A172 (cell line): ENCODE measurements around the gene DTX3. TPM values are rescaled to one million over a fixed set of nuclear protein-coding genes. Genes with fewer than 3 reads are reported as not detected.
A peak's percentile ranks its signal among the peaks of the same experiment; 100 is the strongest.
"Not testable (repeated sequence)": the region's sequence is repeated elsewhere in the genome, so short reads cannot be mapped to it uniquely, and the experiment has no call there.

Source experiments
- DNase-seq: peaks from one replicate; pipeline ENCODE4 v3.0.0-alpha.2; 2015; ENCODE audit warnings: low spot score
- total RNA-seq: library from RNA; depleted of rRNA; stranded (reverse); fragments of >200 nt; shearing (Covaris generic); gene quantifications from 2 replicates; pipeline ENCODE4 v1.2.3, GENCODE V29; 2014

Gene DTX3
- total RNA-seq, 1 experiment from 2014 or later = 13.6 TPM

DNA sequence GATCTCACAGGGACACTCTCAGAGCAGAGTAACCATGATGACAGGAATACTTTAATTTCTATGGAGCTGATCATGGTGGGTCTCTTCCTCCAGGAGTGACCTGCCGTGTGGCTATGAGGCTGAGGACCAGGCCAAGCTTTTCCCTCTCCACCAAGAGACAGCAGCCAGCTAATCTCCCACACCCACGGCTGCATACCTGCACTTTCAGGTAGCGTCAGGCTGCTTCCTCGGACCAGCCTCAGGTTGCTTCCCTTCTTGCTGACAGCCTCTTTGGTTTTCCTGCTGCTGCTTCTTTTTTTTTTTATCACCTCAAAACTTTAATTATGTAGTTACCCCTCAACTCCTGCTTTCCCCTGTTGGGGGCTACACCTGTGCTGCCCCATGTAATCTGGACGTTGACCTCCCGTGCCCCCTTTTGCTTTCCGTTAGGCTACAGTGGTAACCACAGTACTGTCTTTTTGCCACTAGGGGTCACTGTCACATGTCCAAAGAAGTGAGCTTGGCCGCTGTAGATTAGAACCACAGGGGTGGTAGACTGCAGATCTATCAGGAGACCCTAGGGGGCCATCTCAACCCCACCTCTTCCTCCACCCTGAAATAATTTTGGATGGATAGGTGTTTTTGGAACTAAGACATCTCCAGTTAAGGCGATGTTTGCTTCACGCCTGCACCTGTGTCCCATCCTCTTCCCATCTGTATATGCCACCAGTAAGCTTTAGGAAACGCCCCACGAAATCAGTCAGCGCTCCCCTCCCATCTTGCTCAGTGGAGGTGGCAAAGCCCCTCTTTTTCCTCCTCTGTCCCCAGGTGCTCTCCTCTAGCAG is 21.4 kb upstream of the DTX3 start:
- DNase-seq = peak; percentile 66

DNA sequence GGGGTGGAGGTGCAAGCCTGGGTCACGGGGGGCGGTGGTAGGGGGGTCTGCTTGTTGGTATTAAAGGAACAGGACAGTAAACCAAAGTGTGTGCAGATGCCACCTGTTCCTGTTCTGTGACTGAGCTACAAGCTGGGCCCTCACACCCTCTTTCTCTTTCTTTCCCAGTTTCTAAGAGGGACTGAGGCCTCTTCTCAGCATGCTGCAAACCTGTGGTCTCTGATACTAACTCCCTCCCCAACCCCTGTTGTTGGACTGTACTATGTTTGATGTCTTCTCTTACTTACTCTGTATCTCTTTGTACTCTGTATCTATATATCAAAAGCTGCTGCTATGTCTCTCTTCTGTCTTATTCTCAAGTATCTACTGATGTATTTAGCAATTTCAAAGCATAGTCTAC is 20.6 kb upstream of the DTX3 start:
- DNase-seq = no peak

DNA sequence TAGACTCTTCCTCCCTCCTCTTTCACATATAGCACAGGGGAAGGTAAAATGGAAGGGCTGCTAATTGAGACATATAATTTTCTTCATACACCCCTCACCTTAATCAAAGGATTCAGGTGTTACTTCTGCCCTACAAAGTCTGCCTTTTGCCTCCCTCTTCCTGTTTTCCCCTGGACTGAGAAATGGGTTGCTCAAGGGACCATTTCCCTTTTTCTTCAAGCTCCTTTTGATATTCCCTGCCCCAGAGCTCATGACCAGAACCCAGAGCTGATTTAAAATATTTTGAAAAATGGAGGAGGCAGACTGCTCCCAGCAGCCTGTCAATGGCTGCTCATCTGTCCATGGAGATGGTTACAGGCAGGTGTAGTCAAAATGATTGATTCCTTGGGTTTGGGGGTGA is 19.9 kb upstream of the DTX3 start:
- DNase-seq = no peak

DNA sequence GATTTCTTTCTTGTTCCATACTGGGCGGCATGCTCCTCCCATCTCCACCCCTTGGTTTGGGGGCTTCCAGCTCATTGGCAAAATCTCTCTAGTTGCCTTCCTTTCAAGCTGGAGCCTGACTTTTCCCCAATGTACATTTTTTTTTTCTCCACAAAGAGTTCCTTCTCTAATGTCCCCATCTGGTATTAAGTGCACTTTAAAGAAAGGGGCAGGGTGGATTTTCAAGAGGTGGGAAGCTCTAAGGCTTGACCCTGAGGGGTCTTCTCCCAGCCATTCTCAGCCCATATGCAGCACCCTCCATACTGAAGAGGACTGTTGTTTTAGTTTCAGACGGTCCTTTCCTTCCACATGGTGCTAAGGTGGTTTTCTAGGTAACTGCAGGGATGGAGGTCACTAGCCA is 19.5 kb upstream of the DTX3 start:
- no peak for DNase-seq

DNA sequence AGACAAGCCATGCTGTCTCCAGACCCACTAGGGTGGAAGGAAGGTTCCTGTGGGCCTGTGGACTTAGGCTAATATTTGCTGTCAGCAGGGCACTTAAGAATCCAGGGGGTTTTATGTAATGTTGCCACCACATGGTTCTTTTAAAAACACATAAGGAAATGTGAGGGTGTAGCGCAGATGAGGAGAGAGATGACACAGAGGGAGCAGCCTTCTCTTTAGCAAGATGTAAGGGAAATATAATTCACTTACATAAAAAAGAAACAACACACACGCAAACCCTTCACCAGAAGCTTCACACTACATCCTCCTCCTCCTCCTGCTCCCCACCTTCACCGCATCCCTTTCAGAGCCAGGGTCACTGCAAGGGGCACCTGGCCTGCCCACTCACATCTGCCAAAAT is 18.5 kb upstream of the DTX3 start:
- DNase-seq = no peak

DNA sequence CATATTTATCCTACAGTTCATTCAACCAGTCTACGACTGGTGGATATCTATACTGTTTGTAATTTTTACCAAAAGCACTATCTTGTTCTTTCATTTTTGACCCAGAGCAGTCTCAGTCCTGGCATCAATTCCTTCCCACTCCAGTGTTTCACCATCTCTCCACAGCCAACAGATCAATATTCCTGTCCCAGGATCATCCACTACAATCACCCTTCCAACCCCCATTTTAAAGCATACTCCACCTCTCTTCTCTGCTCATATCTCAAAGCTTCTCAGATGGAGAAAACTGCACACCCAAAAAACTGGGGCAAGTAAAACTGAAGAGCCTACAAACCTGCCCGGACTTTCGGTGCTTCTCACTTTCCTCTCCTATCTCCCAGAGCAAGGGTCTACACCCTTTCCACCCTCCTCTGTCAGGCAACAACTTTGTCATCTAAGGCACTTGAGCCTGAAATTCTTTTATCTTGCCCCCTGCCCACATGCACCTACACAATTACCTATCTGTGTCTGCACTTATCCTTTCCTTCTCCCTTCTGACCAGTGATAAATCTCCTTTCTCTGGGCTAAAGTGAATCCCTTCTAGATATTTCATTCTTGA is 17.7 kb upstream of the DTX3 start:
- no peak for DNase-seq

DNA sequence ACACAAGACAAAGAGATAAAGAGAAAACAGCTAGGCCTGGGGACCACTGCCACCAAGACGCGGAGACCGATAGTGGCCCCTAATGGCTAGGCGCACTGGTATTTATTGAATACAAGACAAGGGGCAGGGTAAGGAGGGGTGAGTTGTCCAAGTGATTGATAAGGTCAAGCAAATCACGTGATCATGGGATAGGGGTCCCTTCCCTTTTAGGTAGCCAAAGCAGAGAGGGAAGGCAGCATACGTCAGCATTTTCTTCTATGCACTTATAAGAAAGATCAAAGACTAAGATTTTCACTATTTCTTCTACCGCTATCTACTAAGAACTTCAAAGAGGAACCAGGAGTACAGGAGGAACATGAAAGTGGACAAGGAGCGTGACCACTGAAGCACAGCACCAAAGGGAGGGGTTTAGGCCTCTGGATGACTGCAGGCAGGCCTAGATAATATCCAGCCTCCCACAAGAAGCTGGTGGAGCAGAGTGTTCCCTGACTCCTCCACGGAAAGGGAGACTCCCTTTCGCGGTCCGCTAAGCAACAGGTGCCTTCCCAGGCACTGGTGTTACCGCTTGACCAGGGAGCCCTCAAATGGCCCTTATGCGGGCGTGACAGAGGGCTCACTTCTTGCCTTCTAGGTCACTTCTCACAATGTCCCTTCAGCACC is 15.5 kb upstream of the DTX3 start:
- not testable (repeated sequence) for DNase-seq

DNA sequence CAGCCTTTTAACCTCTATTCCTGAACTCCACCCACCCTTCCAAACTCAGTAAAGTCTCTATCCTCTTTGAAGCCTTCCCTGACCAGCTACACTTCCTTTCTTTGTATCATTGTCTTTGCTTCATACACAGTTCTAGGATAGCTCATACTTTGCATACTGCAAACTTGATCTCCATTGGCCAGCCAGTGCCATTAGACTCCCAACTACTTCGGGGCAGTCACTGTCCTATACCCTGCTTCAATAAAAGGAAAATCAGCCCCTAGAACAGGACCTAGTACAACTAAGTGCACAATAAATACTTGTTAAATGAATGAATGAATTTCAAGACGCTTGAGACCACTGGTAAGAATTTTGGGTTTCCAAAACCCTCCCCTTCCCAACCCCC is 14.2 kb upstream of the DTX3 start:
- no peak for DNase-seq

DNA sequence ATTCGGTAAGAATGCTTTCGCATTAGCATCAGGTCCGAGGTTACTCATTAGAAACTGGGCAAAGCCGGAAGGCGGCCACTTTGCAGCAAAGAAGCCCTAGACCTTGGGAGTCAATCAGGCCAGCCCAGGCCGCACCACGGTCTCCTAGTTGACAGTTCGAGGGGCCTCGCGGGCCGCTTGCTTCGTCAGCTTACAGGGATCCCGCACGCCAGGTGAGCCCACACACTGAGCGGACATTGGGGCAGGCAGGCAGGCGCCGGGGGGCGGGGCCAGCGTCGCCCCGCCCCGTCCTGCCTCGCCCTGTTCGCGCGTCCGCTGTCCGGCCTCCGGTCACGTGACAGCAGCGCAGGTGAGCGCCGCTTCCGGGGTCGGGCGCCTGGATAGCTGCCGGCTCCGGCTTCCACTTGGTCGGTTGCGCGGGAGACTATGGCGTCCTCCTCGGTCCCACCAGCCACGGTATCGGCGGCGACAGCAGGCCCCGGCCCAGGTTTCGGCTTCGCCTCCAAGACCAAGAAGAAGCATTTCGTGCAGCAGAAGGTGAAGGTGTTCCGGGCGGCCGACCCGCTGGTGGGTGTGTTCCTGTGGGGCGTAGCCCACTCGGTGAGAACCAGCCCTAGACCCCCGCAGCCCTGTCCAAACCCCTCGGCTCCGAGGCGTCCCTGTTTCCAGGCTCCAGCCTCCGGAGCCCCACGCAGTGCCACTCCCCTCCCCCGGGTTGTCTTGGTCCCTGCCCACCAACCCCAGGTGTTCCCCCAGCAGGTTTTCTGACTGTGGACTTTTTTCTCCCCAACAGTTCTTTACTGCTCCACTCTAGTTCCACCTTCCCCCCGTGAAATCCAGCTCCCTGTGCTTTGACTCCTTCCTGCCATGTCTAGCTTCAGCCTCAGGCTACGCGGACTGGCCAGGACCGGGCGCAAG is 13.5 kb upstream of the DTX3 start, which contains the start of gene PIP4K2C:
Gene PIP4K2C (plus strand): TSS at position 329 of the 918 bp plus-strand sequence. CDS start 98 bp downstream, at position 427.
- peak; percentile 62 for DNase-seq

DNA sequence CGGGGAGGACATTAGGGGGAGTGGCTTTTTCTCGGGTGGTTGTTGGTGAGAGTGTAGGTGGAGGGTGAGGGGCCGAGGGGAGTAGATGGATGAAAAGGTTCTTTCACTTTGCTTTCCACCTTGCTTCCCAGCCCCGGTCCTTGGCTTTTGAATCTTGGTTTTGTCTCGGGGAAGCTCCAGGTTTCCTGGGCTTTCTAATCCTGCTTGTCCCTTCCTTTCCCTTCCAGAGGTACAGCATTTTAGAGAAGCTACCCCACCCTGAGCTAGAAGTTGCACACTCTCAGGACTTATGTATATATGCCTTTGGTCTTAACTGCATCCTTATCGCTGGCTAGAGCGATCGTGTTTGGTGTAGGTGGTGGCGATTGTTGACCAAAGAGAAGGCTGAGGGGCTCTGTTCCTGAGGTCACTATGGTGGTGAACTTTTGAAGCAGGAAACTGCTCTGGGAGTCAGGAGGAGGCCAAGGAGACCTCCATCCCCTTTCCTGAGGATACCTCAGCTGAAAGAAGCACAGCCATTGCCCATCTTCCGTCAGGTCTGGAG is 12.8 kb upstream of the DTX3 start:
- no peak for DNase-seq

DNA sequence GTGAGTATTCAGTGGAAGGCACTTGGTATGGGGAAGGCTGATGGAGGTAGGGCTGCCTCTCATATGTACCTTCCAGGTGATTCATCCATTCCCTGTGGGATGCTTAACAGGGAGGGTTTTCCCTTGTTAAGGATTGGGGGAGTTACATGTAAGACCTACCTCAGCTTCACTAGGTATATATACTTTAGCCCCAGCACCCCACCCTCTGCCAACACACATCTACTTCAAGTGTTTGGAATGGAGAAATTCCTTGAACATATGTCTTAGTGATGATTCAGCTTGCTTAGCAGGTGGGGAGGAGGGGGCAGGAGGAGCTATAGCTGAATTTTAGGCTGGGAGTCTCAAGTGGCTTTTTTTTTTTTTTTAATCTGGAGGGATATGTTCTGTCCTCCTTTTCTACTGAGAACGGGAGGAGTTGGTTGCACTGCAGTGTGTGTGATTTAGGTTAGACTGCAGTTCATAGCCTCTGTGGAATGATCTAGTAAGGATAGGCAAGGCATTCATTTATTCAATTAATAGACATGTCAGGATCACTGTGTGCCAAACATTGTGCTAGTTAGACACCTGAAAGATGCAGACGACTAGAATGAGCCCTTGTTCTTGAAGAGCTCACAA is 12.0 kb upstream of the DTX3 start:
- DNase-seq = no peak

DNA sequence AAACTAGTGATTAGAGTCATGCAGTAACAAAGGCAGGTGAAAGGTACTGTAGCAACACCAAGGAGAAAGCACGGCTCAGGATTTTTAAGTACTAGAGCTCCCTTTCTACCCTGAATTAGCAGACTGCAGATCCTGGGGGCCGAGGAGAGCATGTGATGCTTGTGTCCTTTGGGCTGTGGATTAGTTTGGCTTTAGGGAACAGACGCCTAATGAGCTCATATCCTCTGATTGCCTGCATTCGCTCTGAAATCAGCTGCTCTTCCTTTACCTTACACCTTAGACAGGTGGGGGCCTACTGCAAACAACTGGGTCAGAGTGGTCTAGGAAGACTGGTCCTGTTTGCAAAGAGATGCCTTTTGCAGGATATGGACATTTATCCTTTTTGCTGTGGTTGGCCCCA is 11.4 kb upstream of the DTX3 start:
- DNase-seq = no peak

DNA sequence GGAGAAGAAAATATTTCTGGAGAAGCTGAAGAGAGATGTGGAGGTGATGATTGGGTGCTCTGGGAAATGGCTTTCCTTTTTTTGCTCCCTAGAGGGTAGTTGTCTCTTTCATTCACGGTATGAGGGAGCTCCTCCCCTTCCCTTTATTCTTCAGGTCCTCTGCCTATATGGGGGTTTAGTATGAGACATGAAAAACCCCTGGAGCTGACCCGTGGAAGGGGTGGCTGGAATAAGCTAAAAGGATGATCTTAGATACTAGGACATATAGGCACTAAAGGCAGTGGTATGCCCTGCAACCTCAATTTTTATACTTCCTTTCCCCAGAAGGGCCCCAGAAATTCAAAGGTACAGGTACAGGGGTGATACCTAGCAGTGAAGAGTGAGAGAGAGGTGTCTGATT is 4.2 kb upstream of the DTX3 start:
- DNase-seq = no peak

DNA sequence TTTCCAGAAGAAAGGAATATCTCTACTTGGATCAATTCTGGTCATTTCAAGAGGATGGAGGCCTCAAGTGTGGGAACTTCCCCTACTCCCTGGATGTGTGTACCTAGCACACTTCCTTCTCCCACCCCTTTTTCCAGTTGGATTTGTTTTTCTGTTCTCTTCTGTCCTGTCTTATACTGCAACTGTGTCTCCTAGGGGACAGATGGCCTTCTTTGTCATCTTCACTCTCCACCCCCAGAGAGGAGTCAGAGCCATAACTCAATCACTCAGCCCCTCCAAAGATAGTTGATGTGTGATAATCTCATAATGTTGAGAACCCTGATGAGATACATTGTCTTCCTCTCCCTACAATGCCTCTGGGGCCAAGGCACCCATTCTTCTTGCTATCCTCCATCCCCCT is 2.1 kb upstream of the DTX3 start:
- DNase-seq = no peak

DNA sequence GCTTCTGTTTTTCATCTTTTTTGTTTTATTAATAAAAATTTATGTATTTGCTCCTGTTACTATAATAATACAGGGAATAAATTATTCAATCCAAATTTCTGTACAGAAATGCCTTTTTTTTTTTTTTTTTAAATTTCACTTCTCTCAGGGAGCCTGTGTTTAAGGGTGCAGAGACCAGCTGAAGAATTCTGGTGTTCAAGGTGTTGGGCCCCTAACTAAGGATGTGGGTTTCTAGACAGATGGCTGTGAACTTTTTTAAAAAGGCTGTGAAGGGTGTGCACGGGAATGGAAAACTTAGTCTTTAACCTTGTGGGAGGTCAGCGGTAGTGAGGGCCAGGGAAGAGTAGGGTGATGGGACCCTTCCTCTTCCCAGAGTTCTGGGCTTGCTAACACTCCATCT is 1.3 kb upstream of the DTX3 start:
- DNase-seq = no peak

DNA sequence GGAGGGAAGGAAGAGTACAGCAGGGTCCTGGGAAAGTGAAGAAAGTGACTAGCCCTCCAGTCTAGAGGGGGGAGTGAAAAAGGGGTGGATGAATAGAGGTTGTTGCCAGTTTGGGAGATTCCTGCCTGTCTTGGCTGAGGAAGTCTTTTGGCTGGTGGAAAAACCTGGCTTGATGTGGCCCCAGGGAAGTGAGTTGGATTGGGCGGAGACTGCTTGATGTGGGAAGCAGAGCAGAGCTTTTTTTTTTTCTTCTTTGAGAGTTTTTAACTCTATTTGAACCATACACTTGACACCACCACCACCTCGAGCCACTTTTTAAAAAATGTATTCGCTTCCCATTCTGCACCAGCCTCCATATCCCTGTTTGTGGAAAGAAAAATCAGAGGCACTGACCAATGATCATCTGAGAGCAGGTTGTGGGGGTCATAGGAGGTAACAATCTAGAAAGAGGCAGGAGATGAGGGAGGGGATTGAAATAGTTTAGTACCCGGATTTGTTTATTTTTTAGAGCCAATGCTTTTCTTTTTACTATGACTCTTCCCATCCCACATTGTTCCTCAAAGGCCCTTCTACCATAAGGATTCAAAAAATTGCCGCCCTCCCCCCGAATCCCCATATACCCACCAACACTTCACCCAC is 690 bp upstream of the DTX3 start:
- DNase-seq = peak; percentile 34

DNA sequence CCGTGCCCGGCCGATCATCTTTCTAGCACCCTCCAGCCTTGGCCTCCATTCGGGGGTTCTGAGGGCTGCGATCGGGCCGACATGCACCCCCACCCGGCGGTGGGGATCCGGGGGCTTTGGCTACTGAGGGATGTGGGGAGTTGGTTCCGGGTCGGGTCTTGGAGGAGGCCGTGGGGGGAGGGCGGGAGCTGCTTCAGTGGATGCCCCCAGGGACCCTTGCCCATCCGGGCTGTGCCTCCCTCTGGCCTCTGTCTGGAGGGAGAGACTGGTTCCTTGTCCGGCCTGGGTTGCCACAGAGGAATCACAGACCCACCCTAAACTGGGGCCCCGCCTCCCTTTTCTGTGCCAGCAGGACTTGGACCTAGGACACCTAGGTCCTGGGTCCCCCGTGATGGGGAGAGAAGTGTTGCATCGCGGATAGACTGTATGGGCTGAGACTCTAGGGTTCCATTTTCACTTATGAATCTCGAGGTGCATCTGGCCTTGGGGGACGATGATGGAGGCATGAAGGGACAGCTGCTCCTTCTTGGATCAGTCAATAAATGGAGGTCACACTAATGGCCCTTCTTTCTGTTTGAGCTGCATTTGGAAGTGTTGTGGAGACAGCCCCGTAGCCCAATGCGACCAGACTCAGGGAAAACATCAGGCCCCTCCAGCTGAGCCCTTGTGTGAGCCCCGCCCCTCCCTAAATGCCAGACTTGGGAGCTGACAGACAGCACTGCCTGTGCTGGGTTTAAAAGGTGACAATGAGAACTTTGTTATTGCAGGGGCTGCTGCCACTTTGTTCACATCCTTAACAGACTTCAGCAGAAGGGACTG is 577 bp downstream of the DTX3 start:
- no peak for DNase-seq

DNA sequence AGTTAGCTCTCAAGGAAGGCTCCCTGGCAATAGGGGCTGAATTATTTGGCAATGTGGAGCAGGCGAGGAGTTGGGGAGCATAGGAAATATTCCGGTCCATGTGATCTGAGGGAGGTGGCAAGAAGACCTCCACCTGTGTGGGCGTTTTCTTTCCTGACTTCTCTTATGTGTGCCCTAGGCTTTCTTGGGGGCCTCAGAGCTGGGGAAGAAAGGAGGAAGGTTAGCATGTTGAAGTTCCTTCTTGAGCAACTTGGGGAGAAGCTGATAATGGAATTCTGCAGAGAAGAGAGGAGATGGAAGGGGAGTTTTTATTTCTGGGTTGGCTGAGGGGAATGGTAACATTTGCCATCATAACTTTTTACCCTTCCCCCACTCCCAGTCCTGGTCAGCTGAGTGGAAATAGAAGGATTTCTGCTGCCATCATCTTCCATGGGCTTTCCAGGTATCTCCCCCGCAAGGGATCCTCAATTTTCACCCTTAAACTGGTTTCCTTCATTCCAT is 1.2 kb downstream of the DTX3 start:
- DNase-seq = no peak

DNA sequence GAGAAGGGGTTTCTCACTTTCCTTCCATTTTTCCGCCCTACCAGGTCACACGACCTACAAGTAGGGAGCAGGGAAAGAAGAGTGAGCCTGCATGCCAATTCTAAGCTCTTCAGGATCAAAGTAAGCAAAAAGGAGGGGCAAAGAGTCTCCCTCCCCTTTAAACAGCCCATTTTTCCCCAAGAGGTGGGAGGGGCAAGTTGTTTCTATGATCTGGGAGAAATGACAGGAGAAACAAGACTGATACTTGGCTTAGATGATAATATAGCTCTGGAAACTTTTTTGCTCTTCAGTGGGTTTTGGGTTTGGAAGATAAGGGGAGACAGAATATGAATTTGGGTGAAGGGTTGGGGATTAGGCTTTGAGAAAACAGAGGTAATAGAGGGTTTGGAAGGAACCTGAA is 1.8 kb downstream of the DTX3 start:
- no peak for DNase-seq

DNA sequence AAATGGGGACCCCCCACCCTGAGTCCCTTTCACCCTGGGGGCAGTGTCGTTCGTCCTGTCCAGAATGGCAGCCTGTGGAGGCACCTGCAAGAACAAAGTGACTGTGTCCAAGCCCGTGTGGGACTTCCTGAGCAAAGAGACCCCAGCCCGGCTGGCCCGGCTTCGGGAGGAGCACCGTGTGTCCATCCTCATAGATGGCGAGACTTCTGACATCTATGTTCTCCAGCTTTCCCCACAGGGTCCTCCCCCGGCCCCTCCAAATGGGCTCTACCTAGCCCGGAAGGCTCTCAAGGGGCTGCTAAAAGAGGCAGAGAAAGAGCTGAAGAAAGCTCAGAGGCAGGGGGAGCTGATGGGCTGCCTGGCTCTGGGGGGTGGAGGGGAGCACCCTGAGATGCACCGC is 2.2 kb downstream of the DTX3 start:
- DNase-seq = no peak
